KMS-11 (cell line): Measurements from ENCODE around the gene OCA2.

ENCODE experiments used
- H2AFZ ChIP-seq: fragments of 200-600 bp; sonication (generic); 2 replicates; pipeline ENCODE4 v1.6.1; 2016; ENCODE audit warnings: antibody characterized with exemption, mixed run types, low read depth
- H3K27ac ChIP-seq: fragments of 200-600 bp; sonication (generic); 2 replicates; pipeline ENCODE4 v1.6.1; 2016; ENCODE audit warnings: mild to moderate bottlenecking, mixed run types
- H3K27me3 ChIP-seq: fragments of 200-600 bp; sonication (generic); 2 replicates; pipeline ENCODE4 v1.6.1; 2017; ENCODE audit warnings: mild to moderate bottlenecking, low read depth, mixed run types, moderate library complexity; ENCODE audit not compliant: insufficient read depth
- H3K36me3 ChIP-seq: fragments of 200-600 bp; sonication (generic); 2 replicates; pipeline ENCODE4 v1.6.1; 2017; ENCODE audit warnings: mild to moderate bottlenecking, mixed run types; ENCODE audit not compliant: insufficient read depth
- H3K4me1 ChIP-seq: fragments of 200-600 bp; sonication (generic); 2 replicates; pipeline ENCODE4 v1.6.1; 2016; ENCODE audit warnings: mild to moderate bottlenecking, low read depth, mixed run types; ENCODE audit not compliant: poor library complexity, severe bottlenecking
- H3K4me2 ChIP-seq: fragments of 200-600 bp; sonication (generic); 2 replicates; pipeline ENCODE4 v1.7.0; 2016; ENCODE audit warnings: mild to moderate bottlenecking, mixed run types
- H3K4me3 ChIP-seq: fragments of 200-600 bp; sonication (generic); IDR thresholded peaks from 2 replicates; pipeline ENCODE4 v1.6.1; 2017; ENCODE audit warnings: low read depth, low read length, mixed read lengths; ENCODE audit not compliant: insufficient read depth
- H3K79me2 ChIP-seq: fragments of 200-600 bp; sonication (generic); 2 replicates; pipeline ENCODE4 v1.6.1; 2016; ENCODE audit warnings: low read depth, mixed run types; ENCODE audit not compliant: insufficient read depth
- H3K9ac ChIP-seq: fragments of 200-600 bp; sonication (generic); 2 replicates; pipeline ENCODE4 v1.6.1; 2016; ENCODE audit warnings: mild to moderate bottlenecking, mixed run types
- H4K20me1 ChIP-seq: fragments of 200-600 bp; sonication (generic); 2 replicates; pipeline ENCODE4 v1.6.1; 2016; ENCODE audit warnings: mild to moderate bottlenecking, mixed run types; ENCODE audit not compliant: insufficient read depth
- TF ChIP-seq, protein P1 (sequence below): fragments of 200-600 bp; sonication (generic); conservative IDR thresholded peaks from 2 replicates; pipeline ENCODE4 v1.6.1; 2017; ENCODE audit warnings: low read depth, mild to moderate bottlenecking, antibody characterized with exemption, low read length, moderate library complexity, mixed read lengths

OCA2 gene

DNA sequence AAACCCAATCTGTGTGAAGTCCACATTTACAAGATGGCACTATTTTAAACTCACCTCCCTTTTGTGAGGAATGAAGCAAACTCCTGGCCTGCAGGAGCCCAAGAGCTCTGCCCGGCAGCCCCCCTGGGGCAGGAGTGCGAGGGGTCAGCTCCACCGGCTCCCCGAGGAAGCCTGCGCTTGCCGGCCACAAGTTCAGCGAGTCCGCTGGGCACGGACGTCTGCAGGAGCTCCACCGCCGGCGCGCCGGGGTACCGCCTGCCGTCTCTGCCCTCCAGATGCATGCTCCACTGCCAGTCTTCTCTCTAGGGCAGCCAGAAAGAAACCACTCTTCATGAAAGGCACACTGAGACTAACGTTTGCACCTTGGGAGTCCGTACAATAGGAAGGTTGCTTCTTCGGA is 17.5 kb downstream of the OCA2 start:
- Histone ChIP-seq H2AFZ (no peak overlapping the region), H3K4me3 (no peak overlapping the region)
- TF ChIP-seq, protein P1, sequence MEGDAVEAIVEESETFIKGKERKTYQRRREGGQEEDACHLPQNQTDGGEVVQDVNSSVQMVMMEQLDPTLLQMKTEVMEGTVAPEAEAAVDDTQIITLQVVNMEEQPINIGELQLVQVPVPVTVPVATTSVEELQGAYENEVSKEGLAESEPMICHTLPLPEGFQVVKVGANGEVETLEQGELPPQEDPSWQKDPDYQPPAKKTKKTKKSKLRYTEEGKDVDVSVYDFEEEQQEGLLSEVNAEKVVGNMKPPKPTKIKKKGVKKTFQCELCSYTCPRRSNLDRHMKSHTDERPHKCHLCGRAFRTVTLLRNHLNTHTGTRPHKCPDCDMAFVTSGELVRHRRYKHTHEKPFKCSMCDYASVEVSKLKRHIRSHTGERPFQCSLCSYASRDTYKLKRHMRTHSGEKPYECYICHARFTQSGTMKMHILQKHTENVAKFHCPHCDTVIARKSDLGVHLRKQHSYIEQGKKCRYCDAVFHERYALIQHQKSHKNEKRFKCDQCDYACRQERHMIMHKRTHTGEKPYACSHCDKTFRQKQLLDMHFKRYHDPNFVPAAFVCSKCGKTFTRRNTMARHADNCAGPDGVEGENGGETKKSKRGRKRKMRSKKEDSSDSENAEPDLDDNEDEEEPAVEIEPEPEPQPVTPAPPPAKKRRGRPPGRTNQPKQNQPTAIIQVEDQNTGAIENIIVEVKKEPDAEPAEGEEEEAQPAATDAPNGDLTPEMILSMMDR = no peak

DNA sequence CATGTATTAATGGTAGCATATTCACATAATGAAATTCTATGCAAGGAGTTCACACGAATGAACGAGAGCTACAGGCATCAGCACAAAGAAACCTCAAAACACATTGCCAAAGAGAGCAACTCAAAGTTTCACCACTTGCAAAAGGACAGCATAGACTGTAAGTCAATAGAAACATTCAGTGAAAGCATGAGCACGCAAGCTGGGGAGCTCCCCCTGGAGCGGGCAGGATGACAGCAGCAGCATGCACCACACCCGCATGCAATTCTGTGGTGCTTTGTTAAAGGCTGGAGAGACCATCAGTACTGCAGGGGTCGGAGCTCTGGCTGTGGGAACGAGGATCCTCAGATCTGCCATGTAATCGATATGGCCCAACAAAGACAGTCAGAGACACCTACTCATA is 18.7 kb downstream of the OCA2 start:
- no peaks in the 10 kb centered on the region for H3K36me3 ChIP-seq
- H3K27me3 ChIP-seq = no peaks in the 10 kb centered on the region
- H4K20me1 ChIP-seq = no peaks in the 10 kb centered on the region
- no peak overlapping the region for H2AFZ ChIP-seq
- H3K4me3 ChIP-seq = no peak overlapping the region
- H3K4me1 ChIP-seq = no peaks in the 10 kb centered on the region
- no peak overlapping the region for H3K4me2 ChIP-seq
- H3K79me2 ChIP-seq = no peaks in the 10 kb centered on the region
- no peak overlapping the region for H3K27ac ChIP-seq
- TF ChIP-seq, protein P1 = no peak
- no peak overlapping the region for H3K9ac ChIP-seq

More for the DNA sequence above, 17.5 kb downstream of the OCA2 start:
- no peaks in the 10 kb centered on the region for H4K20me1 ChIP-seq
- H3K4me2 ChIP-seq = no peak overlapping the region
- no peaks in the 10 kb centered on the region for H3K36me3 ChIP-seq
- H3K9ac ChIP-seq = no peak overlapping the region
- H3K27ac ChIP-seq = no peak overlapping the region
- H3K27me3 ChIP-seq = no peaks in the 10 kb centered on the region
- H3K79me2 ChIP-seq = no peaks in the 10 kb centered on the region
- no peaks in the 10 kb centered on the region for H3K4me1 ChIP-seq

DNA sequence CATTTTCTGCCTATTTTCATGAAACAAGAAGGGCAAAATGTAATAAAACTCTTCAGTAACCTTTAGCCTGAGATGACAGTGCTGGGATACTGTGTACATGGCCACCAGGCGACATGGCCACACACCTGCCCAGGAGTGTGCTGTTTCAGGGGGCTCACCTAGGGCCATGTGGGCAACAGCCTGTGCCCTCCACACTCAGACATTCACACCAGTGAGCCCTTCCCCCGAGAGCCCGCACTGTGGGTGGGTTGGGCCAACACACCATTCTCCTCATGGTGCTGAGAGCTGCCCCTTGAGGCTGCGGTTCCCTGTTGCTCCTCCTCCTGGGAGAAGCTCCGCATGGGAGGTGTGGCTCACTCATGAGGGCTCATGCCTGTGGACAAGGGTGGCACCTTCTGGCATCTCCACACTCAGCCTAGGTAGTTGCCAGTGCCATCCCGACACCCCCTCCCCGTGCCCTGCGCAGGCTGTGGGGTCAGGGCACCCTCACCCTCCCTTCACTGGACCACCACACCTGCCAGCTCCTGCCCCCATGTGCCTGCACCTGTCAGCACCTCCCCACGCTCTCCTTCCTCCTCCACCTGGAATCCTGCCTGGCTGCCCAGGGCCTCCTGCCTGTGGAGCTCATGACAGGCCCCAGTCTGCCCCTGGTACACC is 19.7 kb downstream of the OCA2 start:
- no peak overlapping the region for H3K27ac ChIP-seq
- H3K79me2 ChIP-seq = no peaks in the 10 kb centered on the region
- H4K20me1 ChIP-seq = no peaks in the 10 kb centered on the region
- no peak overlapping the region for H3K9ac ChIP-seq
- TF ChIP-seq, protein P1 = no peak
- H3K4me2 ChIP-seq = no peak overlapping the region
- no peaks in the 10 kb centered on the region for H3K4me1 ChIP-seq
- H2AFZ ChIP-seq = no peak overlapping the region
- no peak overlapping the region for H3K4me3 ChIP-seq
- H3K27me3 ChIP-seq = no peaks in the 10 kb centered on the region
- no peaks in the 10 kb centered on the region for H3K36me3 ChIP-seq

DNA sequence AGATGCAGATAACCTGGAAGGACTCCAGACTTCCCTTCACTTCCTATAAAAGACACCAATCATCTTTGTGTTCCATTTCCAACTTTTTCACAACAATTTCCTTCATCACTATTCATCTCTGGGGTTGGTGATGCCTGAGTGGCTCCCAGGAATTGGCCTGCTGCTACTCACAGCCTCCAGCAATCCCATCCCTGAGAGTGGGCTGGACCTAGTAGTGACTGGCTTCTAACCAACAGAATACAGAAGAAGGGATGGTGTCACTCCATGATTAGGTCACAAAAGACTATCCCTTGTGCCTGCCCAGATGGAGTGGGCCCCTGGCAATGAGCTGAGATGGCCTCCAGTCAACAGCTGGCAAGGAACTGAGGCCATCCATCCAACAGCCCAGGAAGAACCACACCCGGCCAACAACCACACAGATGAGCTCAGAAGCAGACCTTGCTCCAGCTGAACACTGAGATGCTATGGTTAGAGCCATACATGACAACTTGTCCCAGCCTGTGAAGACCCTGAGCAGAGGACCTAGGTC is 20.9 kb downstream of the OCA2 start:
- no peaks in the 10 kb centered on the region for H3K4me1 ChIP-seq
- H3K27ac ChIP-seq = no peak overlapping the region
- H3K36me3 ChIP-seq = no peaks in the 10 kb centered on the region
- no peaks in the 10 kb centered on the region for H3K79me2 ChIP-seq
- H2AFZ ChIP-seq = no peak overlapping the region
- no peak overlapping the region for H3K4me3 ChIP-seq
- no peak overlapping the region for H3K9ac ChIP-seq
- H3K27me3 ChIP-seq = no peaks in the 10 kb centered on the region
- TF ChIP-seq, protein P1 = no peak
- no peak overlapping the region for H3K4me2 ChIP-seq
- H4K20me1 ChIP-seq = no peaks in the 10 kb centered on the region
